HG02852 (cell line): ENCODE results near the gene CAPN1.
"Not testable (repeated sequence)": the region's sequence is repeated elsewhere in the genome, so short reads cannot be mapped to it uniquely, and the experiment has no call there.

Experiments
- ATAC-seq: cut with Tn5 transposase; IDR thresholded peaks from one replicate; pipeline ENCODE4 v1.9.1; 2021; ENCODE audit warnings: mild to moderate bottlenecking, moderate library complexity; ENCODE audit not compliant: unreplicated experiment

The CAPN1 gene

DNA sequence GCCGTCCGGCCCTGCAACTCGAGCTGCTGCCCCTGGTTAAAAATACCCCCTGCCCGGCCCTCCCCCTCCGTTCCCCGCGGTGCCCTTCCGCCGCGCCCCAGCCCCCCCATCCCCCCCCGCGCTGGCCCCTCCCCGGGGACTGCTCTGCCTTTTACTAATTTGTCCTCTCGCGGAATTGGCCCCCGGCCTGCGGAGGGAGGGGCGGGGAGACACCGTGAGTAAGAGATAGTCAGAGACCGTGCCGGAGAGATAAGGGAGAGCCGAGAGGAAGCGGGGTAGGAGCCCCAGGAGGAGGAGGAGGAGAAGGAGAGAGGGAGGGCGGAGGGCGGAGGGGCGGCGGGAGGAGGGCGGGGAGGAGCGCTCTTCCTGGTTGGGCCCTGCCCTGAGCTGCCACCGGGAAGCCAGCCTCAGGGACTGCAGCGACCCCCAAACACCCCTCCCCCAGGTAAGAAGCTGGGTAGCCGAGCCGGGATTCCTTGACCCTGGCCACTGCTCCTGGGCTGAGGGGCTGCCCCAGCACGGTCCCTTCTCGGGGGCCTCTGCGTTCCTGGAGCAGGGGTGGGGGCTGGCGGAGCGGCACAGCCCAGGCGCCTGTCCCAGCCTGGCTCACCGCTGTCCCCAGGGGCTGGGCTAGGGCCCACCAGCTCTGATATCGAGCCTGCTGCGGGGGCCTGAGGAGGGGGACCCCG, at the start of gene CAPN1:
TSS of gene CAPN1 (plus strand) at position 360 of the 689 bp plus-strand sequence. CDS start 774 bp downstream, outside the sequence.
- ATAC-seq = peak; percentile 66

GRCh38 chr11:65132238-65132987, 49.3 kb upstream of the CAPN1 start:
- peak; percentile 54 for ATAC-seq

DNA sequence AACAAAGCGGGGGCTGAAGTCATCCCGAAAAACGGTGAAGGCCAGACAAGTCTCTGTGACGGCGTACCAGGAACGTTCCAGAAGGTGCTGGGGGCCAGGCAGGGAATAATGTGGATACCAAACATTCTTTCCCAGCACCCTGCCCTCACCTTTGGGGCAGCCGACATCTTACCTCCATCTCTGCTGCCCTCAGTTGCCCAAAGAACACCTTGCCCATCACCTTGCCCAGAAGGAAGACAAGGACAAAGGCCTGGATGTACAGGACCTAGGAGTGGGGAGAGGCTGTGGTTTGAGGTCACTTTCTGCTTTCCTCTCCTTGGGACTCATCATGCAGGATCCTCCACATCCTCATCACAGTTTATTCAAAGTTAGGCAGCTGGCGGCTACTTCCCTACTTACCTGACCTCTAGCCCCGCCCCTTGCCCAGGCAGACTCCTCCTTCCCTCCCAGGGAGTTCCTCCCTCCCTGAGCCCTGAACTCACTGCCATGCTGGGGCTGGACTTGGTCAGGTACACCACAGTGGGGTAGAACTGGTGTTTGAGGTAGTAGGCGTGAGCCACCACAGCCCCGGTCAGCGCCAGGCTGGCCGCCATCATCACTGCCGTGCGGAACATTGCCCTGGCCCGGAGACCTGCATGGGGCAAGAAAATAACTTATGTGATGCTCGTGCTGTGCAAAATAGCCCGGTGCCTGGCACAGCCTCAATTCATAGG, 48.6 kb upstream of the CAPN1 start:
- no peak for ATAC-seq

GRCh38 chr11:65133724-65134123, 48.0 kb upstream of the CAPN1 start:
- no peak for ATAC-seq

GRCh38 chr11:65134240-65134951, 47.3 kb upstream of the CAPN1 start, which contains the start of gene SYVN1:
Gene SYVN1 (minus strand): TSS chr11:65134519. CDS start chr11:65133601, 918 bp downstream.
- ATAC-seq = peak; percentile 54

- peak; percentile 66 for ATAC-seq
These were observed 46.6 kb upstream of the CAPN1 start for GRCh38 chr11:65134952-65135632.

DNA sequence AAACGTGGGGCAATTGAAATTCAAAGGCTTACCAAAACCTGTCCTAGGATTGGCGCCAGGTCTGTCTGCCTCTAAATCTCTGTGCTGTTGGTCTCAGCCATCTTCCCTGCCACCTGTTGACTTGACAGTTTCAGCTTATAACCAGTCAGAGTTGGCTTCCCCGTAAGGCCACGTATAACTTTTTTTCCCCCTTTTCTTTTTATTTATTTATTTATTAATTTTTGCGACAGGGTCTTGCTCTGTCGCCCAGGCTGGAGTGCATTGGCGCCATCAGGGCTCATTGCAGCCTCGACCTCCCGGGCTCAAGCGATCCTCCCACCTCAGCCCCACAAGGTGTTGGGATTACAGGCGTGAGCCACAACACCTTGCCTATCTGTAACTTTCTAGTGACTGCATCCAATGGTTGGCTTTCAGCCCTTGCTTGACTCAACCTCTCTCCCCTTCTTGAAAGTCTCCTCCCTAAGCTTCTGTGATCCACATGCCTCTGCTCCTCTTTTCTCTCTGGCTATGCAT, 46.0 kb upstream of the CAPN1 start:
- ATAC-seq = no peak

DNA sequence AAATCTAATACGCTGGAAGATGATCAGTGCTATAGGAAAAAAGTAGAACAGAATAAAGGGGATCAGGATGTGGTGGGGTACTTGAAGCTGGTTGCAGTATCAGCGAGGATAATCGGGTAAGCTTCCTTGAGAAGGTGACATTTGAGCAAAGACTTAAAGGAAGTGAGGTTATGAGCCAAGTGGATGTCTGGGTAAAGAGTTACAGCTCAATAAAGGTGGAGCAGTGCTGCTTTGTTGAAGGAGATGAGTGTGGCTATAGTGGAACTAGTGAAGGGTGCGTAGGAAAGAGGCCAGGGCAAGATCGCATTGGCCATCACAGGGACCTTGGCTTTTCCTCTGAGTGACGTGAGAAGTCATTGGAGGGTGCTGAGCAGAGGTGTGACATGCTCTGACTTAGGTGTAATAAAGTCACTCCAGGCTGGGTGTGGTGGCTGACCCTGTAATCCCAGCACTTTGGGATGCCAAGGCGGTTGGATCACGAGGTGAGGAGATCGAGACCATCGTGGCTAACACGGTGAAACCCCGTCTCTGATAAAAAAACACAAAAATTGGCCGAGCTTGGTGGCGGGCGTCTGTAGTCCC, 45.1 kb upstream of the CAPN1 start:
- no peak for ATAC-seq

DNA sequence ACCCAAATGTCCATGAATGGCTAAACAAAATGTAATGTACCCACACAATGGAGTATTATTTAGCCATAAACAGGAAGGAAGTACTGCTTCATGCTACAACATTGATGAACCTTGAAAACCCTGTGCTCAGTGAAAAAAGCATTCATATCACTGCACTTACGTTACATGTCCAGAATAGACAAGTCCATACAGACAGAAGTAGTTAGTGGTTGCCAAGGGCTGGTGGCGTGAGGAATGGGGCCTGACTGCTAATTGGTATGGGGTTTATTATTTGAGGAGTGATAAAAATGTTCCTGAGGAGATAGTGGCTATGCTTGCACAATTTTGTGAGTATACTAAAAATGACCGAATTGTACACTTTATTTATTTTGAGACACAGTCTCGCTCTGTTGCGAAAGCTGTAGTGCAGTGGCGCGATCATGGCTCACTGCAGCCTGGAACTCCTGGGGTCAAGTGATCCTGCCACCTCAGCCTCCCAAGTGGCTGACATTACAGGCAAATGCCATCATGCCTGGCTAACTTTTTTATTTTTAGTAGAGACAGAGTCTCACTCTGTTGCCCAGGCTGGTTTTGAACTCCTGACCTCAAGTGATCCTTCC, 39.7 kb upstream of the CAPN1 start:
- no peak for ATAC-seq

- no peak for ATAC-seq
These were observed 34.2 kb upstream of the CAPN1 start for GRCh38 chr11:65147352-65148075.

DNA sequence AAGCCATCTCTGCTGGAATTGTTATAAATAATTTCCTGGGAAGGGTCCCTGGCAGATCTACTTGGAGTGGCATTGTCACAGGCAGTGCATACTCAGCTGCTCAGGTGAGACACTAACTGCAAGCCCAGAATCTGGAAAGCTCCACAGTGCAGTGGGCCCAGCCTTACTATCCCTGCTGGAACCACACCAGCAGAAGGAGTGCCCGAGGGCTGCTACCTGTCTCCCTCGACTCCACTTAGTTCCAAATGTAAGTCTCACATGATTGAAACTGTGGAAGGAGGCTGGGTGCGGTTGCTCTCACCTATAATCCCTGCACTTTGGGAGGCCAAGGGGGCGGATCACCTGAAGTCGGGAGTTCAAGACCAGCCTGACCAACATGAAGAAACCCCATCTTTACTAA, 33.1 kb upstream of the CAPN1 start:
- no peak for ATAC-seq

GRCh38 chr11:65150131-65150508, 31.6 kb upstream of the CAPN1 start:
- not testable (repeated sequence) for ATAC-seq

DNA sequence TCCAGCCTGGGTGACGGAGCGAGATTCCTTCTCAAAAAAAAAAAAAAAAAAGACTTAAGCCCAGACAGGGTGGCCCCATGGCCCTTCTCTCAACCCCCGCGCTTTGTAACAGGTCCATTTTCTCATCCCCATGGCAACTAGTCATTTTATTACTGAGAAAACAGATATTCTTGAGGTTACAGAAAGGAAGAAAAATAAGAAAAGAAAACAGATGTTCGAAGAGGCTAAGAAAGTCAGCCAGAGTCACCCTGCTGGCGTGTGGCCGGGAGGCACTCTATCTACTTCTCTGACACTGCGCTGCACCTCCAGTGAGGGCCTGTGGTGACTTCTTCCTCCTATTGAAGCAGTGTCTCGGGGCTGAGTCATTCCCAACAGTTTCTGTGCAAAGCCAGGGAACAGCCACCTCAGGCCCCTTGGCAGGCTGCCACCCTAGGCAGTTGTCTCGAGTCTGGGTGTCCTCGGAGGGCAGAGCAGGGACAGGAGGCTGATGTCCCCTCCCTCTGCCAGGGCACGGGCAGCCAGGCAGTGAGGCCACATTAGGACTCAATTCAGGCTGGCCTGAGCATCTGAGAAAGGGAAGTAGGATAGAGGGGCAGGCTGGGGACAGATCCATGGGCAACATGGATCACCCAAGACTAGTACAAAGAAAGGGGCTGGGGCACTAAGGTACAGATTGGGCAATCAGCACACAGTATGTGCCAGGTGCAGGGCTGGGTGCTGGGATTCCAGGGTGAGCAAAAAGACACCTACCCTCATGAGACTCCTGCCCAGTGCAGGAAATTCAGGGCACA, 31.0 kb upstream of the CAPN1 start:
- ATAC-seq = no peak

DNA sequence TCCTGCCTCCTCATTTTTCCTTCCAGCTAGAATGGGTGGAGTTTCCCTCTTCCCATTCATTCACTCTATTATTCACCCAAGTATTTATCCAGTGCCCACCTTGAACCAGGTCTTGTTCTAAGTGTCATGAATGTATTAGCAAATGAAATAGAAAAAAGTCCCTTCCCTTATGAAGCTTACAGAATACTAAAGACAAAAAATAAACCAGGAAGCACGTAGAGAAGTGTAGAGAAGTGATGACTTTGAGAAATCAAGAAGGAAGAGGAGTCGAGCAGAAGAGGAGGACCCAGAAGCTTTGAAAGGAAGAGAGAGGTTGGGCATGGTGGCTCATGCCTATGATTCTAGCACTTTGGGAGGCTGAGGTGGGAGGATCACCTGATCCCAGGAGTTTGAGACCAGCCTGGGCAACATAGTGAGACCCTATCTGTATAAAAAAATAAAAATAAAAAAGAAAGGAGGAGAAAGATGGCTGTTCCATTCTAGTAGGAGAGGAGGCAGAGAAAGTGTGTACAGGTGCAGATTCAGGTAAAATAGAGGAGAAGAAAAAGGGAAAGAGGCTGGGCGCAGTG, 30.3 kb upstream of the CAPN1 start:
- no peak for ATAC-seq

DNA sequence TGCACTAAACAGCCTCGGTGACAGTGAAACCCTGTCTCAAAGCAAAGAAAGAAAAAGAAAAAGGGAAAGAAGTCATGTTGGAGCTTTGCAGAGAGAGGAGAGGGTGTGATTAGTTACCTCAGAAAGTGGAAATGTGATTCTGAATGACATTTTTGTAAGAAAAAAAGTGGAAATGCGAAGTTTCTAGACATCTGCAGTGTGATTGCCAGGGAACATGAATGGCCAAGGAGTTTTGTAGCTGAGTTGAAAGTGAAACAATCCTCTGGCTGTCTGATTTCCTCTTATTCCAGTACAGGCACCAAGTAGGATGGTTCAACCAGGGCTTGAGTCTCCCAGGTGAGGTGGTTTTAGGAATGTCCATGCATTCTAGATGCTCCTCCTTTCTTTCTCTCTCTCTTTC, 29.6 kb upstream of the CAPN1 start:
- no peak for ATAC-seq

DNA sequence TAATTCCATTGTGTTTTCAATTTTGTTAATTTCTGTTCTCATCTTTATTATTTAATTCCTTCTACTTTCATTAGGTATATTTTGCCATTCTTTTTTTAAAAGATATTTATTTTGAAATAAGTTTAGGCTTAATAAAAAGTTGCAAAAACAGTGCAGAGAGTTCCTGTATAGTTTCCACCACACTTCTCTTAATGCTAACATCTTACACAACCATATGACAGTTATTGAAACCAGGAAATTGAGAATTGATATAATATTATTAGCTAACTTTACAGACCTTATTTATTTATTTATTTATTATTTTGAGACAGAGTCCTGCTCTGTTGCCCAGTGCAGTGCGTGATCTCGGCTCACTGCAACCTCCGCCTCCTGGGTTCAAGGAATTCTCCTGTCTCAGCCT, 25.5 kb upstream of the CAPN1 start:
- no peak for ATAC-seq

- ATAC-seq = no peak
These were observed 24.8 kb upstream of the CAPN1 start for GRCh38 chr11:65156926-65157325.

DNA sequence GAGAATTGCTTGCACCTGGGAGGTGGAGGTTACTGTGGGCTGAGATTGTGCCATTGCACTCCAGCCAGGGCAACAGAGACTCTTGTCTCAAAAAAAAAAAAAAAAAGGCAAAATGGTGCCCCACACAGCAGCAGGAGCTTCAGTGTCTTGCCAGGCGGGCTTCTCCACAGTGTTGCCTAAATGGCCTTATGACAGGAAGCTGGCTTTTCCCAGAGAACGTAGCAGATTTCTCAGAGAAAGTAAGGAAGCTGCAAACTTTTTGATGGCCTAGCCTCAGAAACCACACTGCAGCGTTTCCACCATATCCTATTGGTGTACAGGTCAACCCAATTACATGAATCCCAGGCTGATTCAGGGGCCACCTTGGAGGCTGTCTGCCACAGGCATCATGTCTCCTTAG, 24.4 kb upstream of the CAPN1 start:
- no peak for ATAC-seq
